Upper lobe of left lung (tissue), 6 donors: ENCODE data around the gene LRBA. TPM values are rescaled to one million over a fixed set of nuclear protein-coding genes. Genes with fewer than 3 reads are reported as not detected.
A peak's percentile ranks its signal among the peaks of the same experiment; 100 is the strongest.

ENCODE experiments used
- ATAC-seq, 2 donors: fragments of 200-7000 bp; cut with Tn5 transposase; one replicate each; pipeline ENCODE4 v1.9.1; 2022; ENCODE audit warnings: mild to moderate bottlenecking in 2 of 2, moderate library complexity in 2 of 2; ENCODE audit not compliant: low FRiP score in 2 of 2
- DNase-seq, 2 donors: peaks; one replicate each; pipeline ENCODE4 v3.0.0-alpha.2; 2019 to 2020
- H3K27ac ChIP-seq, 4 donors: fragments of 200-600 bp; sonication (generic); one replicate each; pipeline ENCODE4 v1.5.1; 2016 to 2019
- H3K27me3 ChIP-seq, 4 donors: fragments of 200-600 bp; sonication (generic); one replicate each; pipeline ENCODE4 v1.5.1; 2017 to 2019
- H3K36me3 ChIP-seq, 4 donors: fragments of 200-600 bp; sonication (generic); one replicate each; pipeline ENCODE4 v1.5.1; 2016 to 2019
- H3K4me1 ChIP-seq, 4 donors: fragments of 200-600 bp; sonication (generic); one replicate each; pipeline ENCODE4 v1.5.1; 2018 to 2019
- H3K4me3 ChIP-seq, 4 donors: fragments of 200-600 bp; sonication (generic); one replicate each; pipeline ENCODE4 v1.5.1; 2017 to 2019; ENCODE audit warnings: mild to moderate bottlenecking in 2 of 4, moderate library complexity in 1 of 4
- H3K9me3 ChIP-seq, 4 donors: fragments of 200-600 bp; sonication (generic); one replicate each; pipeline ENCODE4 v1.5.1; 2018 to 2019
- CTCF ChIP-seq, 6 experiments: fragments of 450-650 bp in 4 of 6; fragments of 200-600 bp in 2 of 6; sonication (generic) in 2 of 6; IDR thresholded peaks; one replicate each; pipeline ENCODE4 v1.5.1; 2016 to 2019; ENCODE audit warnings: antibody characterized with exemption in 6 of 6
- EP300 ChIP-seq, 4 donors: sonication (generic); formaldehyde crosslinking; IDR thresholded peaks; one replicate each; pipeline ENCODE4 v1.5.1; 2017; ENCODE audit warnings: antibody characterized with exemption in 4 of 4, control low read depth in 2 of 4
- POLR2A ChIP-seq, 4 donors: fragments of 450-650 bp; IDR thresholded peaks; one replicate each; pipeline ENCODE4 v1.5.1; 2016 to 2017; ENCODE audit warnings: antibody characterized with exemption in 4 of 4, mild to moderate bottlenecking in 2 of 4
- POLR2AphosphoS5 ChIP-seq, 2 donors: sonication (generic); formaldehyde crosslinking; IDR thresholded peaks; one replicate each; pipeline ENCODE4 v1.5.1; 2017; ENCODE audit warnings: antibody characterized with exemption in 2 of 2
- WGBS, 2 donors: methylation state at CpG; one replicate each; pipeline ENCODE4 v1.1.5; 2017 to 2018; 5-methylcytosine and 5-hydroxymethylcytosine counted together
- total RNA-seq, 6 donors: library from RNA; depleted of rRNA in 4 of 6; stranded (reverse); fragments of >200 nt in 4 of 6; gene quantifications; one replicate each; pipeline versions ENCODE4 v1.1.0 to v1.2.1, GENCODE V29; 2016 to 2021
- donor health status: DM: no; HTN: no; CAD: no; lungs with moderate emphysema.
- donor health status: DM: no; HTN: yes; CAD: no; lungs with severe emphysema.

The LRBA gene
- total RNA-seq, 6 donors from 2014 or later = 34.7 to 139 (median 56.4) TPM

DNA sequence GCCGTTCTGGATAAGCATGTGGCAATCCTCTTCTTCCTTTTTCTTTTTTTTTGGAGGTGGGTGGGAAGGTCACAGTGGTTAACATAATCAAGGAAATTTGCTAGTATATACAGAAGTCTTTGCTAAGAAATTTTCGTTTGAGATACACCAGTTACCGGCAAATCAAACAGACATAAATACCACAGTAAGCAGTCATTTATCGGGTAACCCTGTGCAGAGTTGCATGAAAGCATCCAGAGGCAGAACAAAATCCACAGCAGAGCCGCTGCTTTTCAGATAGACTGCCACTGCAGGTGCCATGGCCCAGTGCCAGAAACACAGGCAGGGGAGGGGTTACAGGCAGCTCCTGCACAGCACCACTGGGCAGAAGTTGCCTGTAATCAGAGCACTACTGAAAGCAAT, 612.2 kb downstream of the LRBA start:
- H3K9me3 ChIP-seq = no peaks in the 10 kb centered on the region
- peak in 1 of 2 donors; percentile 39 for DNase-seq
- TF ChIP-seq CTCF (IDR thresholded peaks at IDR 0.05) = no peak
- TF ChIP-seq POLR2A (IDR thresholded peaks at IDR 0.05) = no peak
- TF ChIP-seq EP300 (IDR thresholded peaks at IDR 0.05) = no peak
- no peak for TF ChIP-seq POLR2AphosphoS5 (IDR thresholded peaks at IDR 0.05)
- 19 to 40% methylated on average over 5 of the region's 5 CpGs for WGBS, 2 donors
- no peak overlapping the region for H3K27ac ChIP-seq
- H3K36me3 ChIP-seq = no peaks in the 10 kb centered on the region
- no peaks in the 10 kb centered on the region for H3K27me3 ChIP-seq
- peak in 1 of 2 donors; percentile 23 for ATAC-seq
- H3K4me3 ChIP-seq = no peak overlapping the region
- peaks cover 0 to 5% (median 0%) of the 10 kb centered on the region in 4 donors for H3K4me1 ChIP-seq

- Histone ChIP-seq H3K36me3 (no peaks in the 10 kb centered on the region), H3K27ac (no peak overlapping the region), H3K9me3 (no peaks in the 10 kb centered on the region), H3K4me3 (no peak overlapping the region), H3K4me1 (peaks cover 0 to 5% (median 0%) of the 10 kb centered on the region in 4 donors), H3K27me3 (no peaks in the 10 kb centered on the region)
- 96% methylated on average over 7 of the region's 7 CpGs for WGBS, 2 donors
- no peak for ATAC-seq
- no peak for DNase-seq
- TF ChIP-seq POLR2A (IDR thresholded peaks at IDR 0.05) (no peak), EP300 (IDR thresholded peaks at IDR 0.05) (no peak), POLR2AphosphoS5 (IDR thresholded peaks at IDR 0.05) (no peak), CTCF (IDR thresholded peaks at IDR 0.05) (no peak)
Measured at GRCh38 chr4:150401083-150401687, 613.9 kb downstream of the LRBA start.

DNA sequence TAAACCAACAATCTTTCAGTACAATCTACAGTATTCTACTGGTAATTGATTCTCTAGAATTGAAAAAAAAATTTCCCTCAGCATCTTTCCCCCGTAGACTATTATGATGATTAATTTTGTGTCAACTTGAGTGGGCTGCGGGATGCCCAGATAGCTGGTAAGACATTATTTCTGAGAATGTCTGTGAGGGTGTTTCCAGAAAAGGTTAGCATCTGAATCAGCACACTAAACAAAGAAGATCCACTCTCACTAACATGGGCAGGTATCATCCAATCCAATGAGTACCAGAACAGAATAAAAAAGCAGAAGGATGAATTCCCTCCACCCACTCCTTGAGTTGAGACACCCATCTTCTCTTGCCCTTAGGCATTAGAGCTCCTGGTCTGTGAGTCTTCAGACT, 619.2 kb downstream of the LRBA start:
- H3K27me3 ChIP-seq = no peaks in the 10 kb centered on the region
- 44 to 50% methylated on average over 2 of the region's 2 CpGs for WGBS, 2 donors
- H3K4me3 ChIP-seq = no peak overlapping the region
- ATAC-seq = no peak
- TF ChIP-seq POLR2A (IDR thresholded peaks at IDR 0.05) (no peak), POLR2AphosphoS5 (IDR thresholded peaks at IDR 0.05) (no peak), EP300 (IDR thresholded peaks at IDR 0.05) (no peak), CTCF (IDR thresholded peaks at IDR 0.05) (no peak)
- no peaks in the 10 kb centered on the region for H3K4me1 ChIP-seq
- H3K36me3 ChIP-seq = no peaks in the 10 kb centered on the region
- H3K9me3 ChIP-seq = peaks cover 0 to 10% (median 0%) of the 10 kb centered on the region in 4 donors
- no peak for DNase-seq
- no peak overlapping the region for H3K27ac ChIP-seq

DNA sequence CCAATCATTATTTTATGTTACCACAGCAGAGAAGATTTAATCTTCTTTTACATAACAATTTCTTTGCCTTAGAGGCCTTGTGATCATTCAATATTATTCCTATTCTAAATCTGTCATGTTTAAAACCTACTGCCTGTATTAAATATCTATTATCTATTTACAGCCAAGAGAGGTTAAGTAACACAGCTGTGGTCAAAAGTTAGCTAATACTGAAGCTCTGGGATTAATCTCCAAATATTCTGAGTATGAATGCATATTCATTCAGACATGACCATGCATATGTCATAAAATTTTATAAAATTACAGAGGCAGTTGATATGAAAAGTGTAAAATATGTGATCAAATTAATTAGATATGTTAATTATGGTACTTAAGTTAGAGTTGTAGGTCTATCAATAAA, 621.0 kb downstream of the LRBA start:
- peaks cover 0 to 10% (median 0%) of the 10 kb centered on the region in 4 donors for H3K9me3 ChIP-seq
- DNase-seq (no peak), ATAC-seq (no peak)
- H3K27ac ChIP-seq = no peak overlapping the region
- H3K27me3 ChIP-seq = no peaks in the 10 kb centered on the region
- H3K36me3 ChIP-seq = no peaks in the 10 kb centered on the region
- no peaks in the 10 kb centered on the region for H3K4me1 ChIP-seq
- no peak overlapping the region for H3K4me3 ChIP-seq
- TF ChIP-seq CTCF (IDR thresholded peaks at IDR 0.05) = no peak
- TF ChIP-seq POLR2AphosphoS5 (IDR thresholded peaks at IDR 0.05) = no peak
- TF ChIP-seq EP300 (IDR thresholded peaks at IDR 0.05) = no peak

DNA sequence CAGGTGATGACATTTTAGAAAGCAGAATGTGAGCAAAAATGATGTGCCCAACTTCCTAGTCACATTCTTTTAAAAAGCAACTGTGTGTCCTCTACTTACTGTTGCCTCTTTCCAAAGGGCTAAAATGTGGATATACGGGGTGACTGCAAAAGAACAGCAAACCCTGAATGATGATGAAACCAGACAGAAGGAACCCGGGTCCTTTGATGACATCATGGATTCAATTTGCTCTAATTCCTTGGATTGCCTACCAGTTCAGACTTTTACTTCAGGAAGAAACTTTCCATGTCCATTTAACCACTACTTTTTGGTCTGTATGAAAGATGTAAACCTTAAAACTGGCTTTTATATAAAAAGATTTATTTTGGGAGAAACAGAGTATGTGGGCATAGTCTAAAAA, 624.0 kb downstream of the LRBA start:
- DNase-seq = no peak
- H3K27me3 ChIP-seq = no peaks in the 10 kb centered on the region
- no peaks in the 10 kb centered on the region for H3K4me1 ChIP-seq
- H3K36me3 ChIP-seq = no peaks in the 10 kb centered on the region
- WGBS, 2 donors = 93 to 94% methylated on average over 2 of the region's 2 CpGs
- ATAC-seq = no peak
- no peak overlapping the region for H3K27ac ChIP-seq
- peaks cover 0 to 10% (median 0%) of the 10 kb centered on the region in 4 donors for H3K9me3 ChIP-seq
- H3K4me3 ChIP-seq = no peak overlapping the region
- TF ChIP-seq EP300 (IDR thresholded peaks at IDR 0.05) = no peak
- no peak for TF ChIP-seq POLR2A (IDR thresholded peaks at IDR 0.05)
- no peak for TF ChIP-seq POLR2AphosphoS5 (IDR thresholded peaks at IDR 0.05)
- TF ChIP-seq CTCF (IDR thresholded peaks at IDR 0.05) = no peak
